Measurements from ENCODE around the gene CYP27A1.
"Not testable (repeated sequence)": the region's sequence is repeated elsewhere in the genome, so short reads cannot be mapped to it uniquely, and the experiment has no call there.

The CYP27A1 gene

GRCh38 chr2:218832520-218832919 is 50.6 kb downstream of the CYP27A1 start:
- no peak for DNase-seq

- DNase-seq: no peak
These were observed 51.2 kb downstream of the CYP27A1 start for GRCh38 chr2:218833023-218833609.

- no peak for DNase-seq
These were observed 52.7 kb downstream of the CYP27A1 start for GRCh38 chr2:218834685-218835084.

GRCh38 chr2:218837495-218837894 is 55.5 kb downstream of the CYP27A1 start:
- DNase-seq: no peak

GRCh38 chr2:218839430-218839829 is 57.5 kb downstream of the CYP27A1 start:
- DNase-seq: peak in 1 of 2 donors; percentile 16

- no peak for DNase-seq
These were observed 57.9 kb downstream of the CYP27A1 start for GRCh38 chr2:218839888-218840287.

- DNase-seq: not testable (repeated sequence)
These were observed 62.4 kb downstream of the CYP27A1 start for GRCh38 chr2:218844334-218844733.

- DNase-seq: not testable (repeated sequence)
These were observed 65.0 kb downstream of the CYP27A1 start for GRCh38 chr2:218846963-218847362.

GRCh38 chr2:218849721-218850120 is 67.8 kb downstream of the CYP27A1 start:
- no peak for DNase-seq

- DNase-seq: no peak
These were observed 68.8 kb downstream of the CYP27A1 start for GRCh38 chr2:218850796-218851195.

GRCh38 chr2:218851286-218851685 is 69.3 kb downstream of the CYP27A1 start:
- DNase-seq: no peak

- peak; percentile 54 to 70 for DNase-seq
These were observed 71.1 kb downstream of the CYP27A1 start for GRCh38 chr2:218852911-218853667.

- DNase-seq: no peak
These were observed 71.8 kb downstream of the CYP27A1 start for GRCh38 chr2:218853766-218854165.

GRCh38 chr2:218854860-218855259 is 72.9 kb downstream of the CYP27A1 start:
- DNase-seq: no peak

GRCh38 chr2:218855305-218856166 is 73.6 kb downstream of the CYP27A1 start:
- no peak for DNase-seq

GRCh38 chr2:218856167-218856895 is 74.4 kb downstream of the CYP27A1 start:
- DNase-seq: no peak

- DNase-seq: no peak
These were observed 74.9 kb downstream of the CYP27A1 start for GRCh38 chr2:218856896-218857243.

- no peak for DNase-seq
These were observed 75.6 kb downstream of the CYP27A1 start for GRCh38 chr2:218857371-218858137.

GRCh38 chr2:218858138-218858445 is 76.1 kb downstream of the CYP27A1 start:
- DNase-seq: no peak

- no peak for DNase-seq
These were observed 77.0 kb downstream of the CYP27A1 start for GRCh38 chr2:218858671-218859555.

- DNase-seq: no peak
These were observed 77.6 kb downstream of the CYP27A1 start, which contains the start of gene WNT6 for GRCh38 chr2:218859556-218859987. TSS of gene WNT6 (plus strand) at chr2:218859805. CDS start at chr2:218860038, 233 bp downstream.
